K562 (cell line): ENCODE data around the gene UTS2R. TPM values are rescaled to one million over a fixed set of nuclear protein-coding genes. Genes with fewer than 3 reads are reported as not detected.

ENCODE experiments used
- BHLHE40 ChIP-seq: IDR thresholded peaks from 2 replicates; pipeline ENCODE4 v1.6.1; 2011; ENCODE audit warnings: low read length, improper control_type of control experiment
- ETV5 ChIP-seq: sonication (generic); formaldehyde crosslinking; IDR thresholded peaks from 2 replicates; pipeline ENCODE4 v1.4.0; 2020; ENCODE audit warnings: low read depth, mild to moderate bottlenecking, missing genetic modification reagents
- FOS ChIP-seq: IDR thresholded peaks from 3 replicates; pipeline ENCODE4 v1.6.1; 2011; ENCODE audit not compliant: insufficient read length; ENCODE audit errors: extremely low read depth
- FOXK1 ChIP-seq: sonication (generic); formaldehyde crosslinking; IDR thresholded peaks from 2 replicates; pipeline ENCODE4 v1.8.0; 2022; ENCODE audit warnings: missing genetic modification reagents, mild to moderate bottlenecking, borderline replicate concordance
- FUS ChIP-seq: fragments of 200-400 bp; formaldehyde crosslinking; optimal IDR thresholded peaks from 2 replicates; pipeline ENCODE3; 2017; ENCODE audit warnings: low read depth, low read length
- HLTF ChIP-seq: fragments of 450-650 bp; IDR thresholded peaks from 2 replicates; pipeline ENCODE4 v1.6.1; 2016
- KLF6 ChIP-seq: fragments of 250-450 bp; sonication (Bioruptor Pico); IDR thresholded peaks from 2 replicates; pipeline ENCODE4 v1.4.0; 2020; ENCODE audit warnings: mild to moderate bottlenecking, moderate library complexity, borderline replicate concordance
- MBD2 ChIP-seq: sonication (generic); IDR thresholded peaks from 2 replicates; pipeline ENCODE4 v1.6.1; 2016; ENCODE audit warnings: low read depth, borderline replicate concordance
- MYC ChIP-seq, 2 experiments: fragments of 250-450 bp in 1 of 2; sonication (Bioruptor Pico) in 1 of 2; IDR thresholded peaks; 2 replicates each; pipeline versions ENCODE4 v1.5.1 to v1.6.1; 2012 to 2021; ENCODE audit warnings: low read depth in 2 of 2, borderline replicate concordance in 1 of 2, improper control_type of control experiment in 1 of 2, low read length in 1 of 2, mild to moderate bottlenecking in 1 of 2, moderate library complexity in 1 of 2
- NCOR1 ChIP-seq: fragments of 450-650 bp; IDR thresholded peaks from 2 replicates; pipeline ENCODE4 v1.6.1; 2016; ENCODE audit warnings: mild to moderate bottlenecking, moderate library complexity
- NR4A1 ChIP-seq, 2 experiments: fragments of 250-450 bp in 1 of 2; fragments of 450-650 bp in 1 of 2; sonication (Bioruptor Pico) in 1 of 2; IDR thresholded peaks; 2 replicates each; pipeline versions ENCODE4 v1.4.0 to v1.6.1; 2016 to 2020; ENCODE audit warnings: mild to moderate bottlenecking in 2 of 2, missing compliant biosample characterization in 1 of 2, missing genetic modification characterization in 1 of 2, moderate library complexity in 1 of 2
- POLR2H ChIP-seq: IDR thresholded peaks from 2 replicates; pipeline ENCODE4 v1.6.1; 2016; ENCODE audit warnings: missing genetic modification characterization, low read depth, mild to moderate bottlenecking, control low read depth, missing compliant biosample characterization, moderate library complexity
- PYGO2 ChIP-seq: fragments of 450-650 bp; IDR thresholded peaks from 2 replicates; pipeline ENCODE4 v1.6.1; 2016; ENCODE audit warnings: mild to moderate bottlenecking, missing genetic modification characterization, moderate library complexity, missing compliant biosample characterization
- SMAD3 ChIP-seq: fragments of 450-650 bp; formaldehyde crosslinking; conservative IDR thresholded peaks from 2 replicates; pipeline ENCODE4 v1.4.0; 2020; ENCODE audit warnings: mild to moderate bottlenecking
- ZBTB33 ChIP-seq: sonication (generic); formaldehyde crosslinking; IDR thresholded peaks from 2 replicates; pipeline ENCODE4 v1.8.1; 2023; ENCODE audit warnings: mild to moderate bottlenecking, missing genetic modification reagents
- ZNF175 ChIP-seq: fragments of 200-800 bp; sonication (Bioruptor generic); IDR thresholded peaks from 2 replicates; pipeline ENCODE4 v1.6.1; 2016; ENCODE audit warnings: low read depth, mild to moderate bottlenecking, missing genetic modification characterization, missing compliant biosample characterization
- ZNF384 ChIP-seq: IDR thresholded peaks from 2 replicates; pipeline ENCODE4 v1.6.1; 2012; ENCODE audit warnings: low read depth, low read length, improper control_type of control experiment
- ZNF668 ChIP-seq: fragments of 250-450 bp; sonication (Bioruptor Pico); IDR thresholded peaks from 2 replicates; pipeline ENCODE4 v1.8.0; 2022; ENCODE audit warnings: mild to moderate bottlenecking, inconsistent platforms
- polyA plus RNA-seq, 8 experiments: library from polyadenylated mRNA; depleted of rRNA in 4 of 8; stranded (reverse) in 5 of 8; unstranded in 3 of 8; fragments of >200 nt; fragmentation: Nextera tagmentation in 2 of 8; fragmentation: Illumina TruSeq in 1 of 8; extraction: Ambion mirVana in 2 of 8; extraction: Trizol in 1 of 8; gene quantifications; 2 replicates each; pipeline versions ENCODE4 v1.2.1 to v1.2.3, GENCODE V29; 2011 to 2014; ENCODE audit warnings: inconsistent platforms in 1 of 8, missing spikeins in 1 of 8
- total RNA-seq, 7 experiments: library from RNA; depleted of rRNA in 6 of 7; stranded (reverse); fragments of >200 nt in 6 of 7; fragmentation: Illumina TruSeq in 2 of 7; extraction: Trizol in 2 of 7; gene quantifications; 2 replicates each; pipeline versions ENCODE4 v1.2.1 to v1.2.3, GENCODE V29; 2011 to 2021; ENCODE audit warnings: low replicate concordance in 1 of 7
- TF ChIP-seq, protein P1 (sequence below), 2 experiments: fragments of 250-450 bp in 1 of 2; fragments of 450-650 bp in 1 of 2; sonication (Bioruptor Pico) in 1 of 2; IDR thresholded peaks; 2 replicates each; pipeline versions ENCODE4 v1.6.1 to v1.8.0; 2016 to 2021; ENCODE audit warnings: mild to moderate bottlenecking in 2 of 2, moderate library complexity in 2 of 2, missing compliant biosample characterization in 1 of 2, missing genetic modification characterization in 1 of 2
- TF ChIP-seq, protein P2 (sequence below): sonication (generic); formaldehyde crosslinking; IDR thresholded peaks from 2 replicates; pipeline ENCODE4 v1.9.0; 2022; ENCODE audit warnings: mild to moderate bottlenecking, missing genetic modification reagents
- TF ChIP-seq, protein P3 (sequence below): fragments of 450-650 bp; IDR thresholded peaks from 2 replicates; pipeline ENCODE4 v1.6.1; 2016; ENCODE audit warnings: borderline replicate concordance

The UTS2R gene
- total and polyA plus RNA-seq, 9 of the 15 experiments (the other 6 are each of a cell fraction or from before 2014, with no cell fraction given), result 0.22 TPM; not detected in 8

DNA sequence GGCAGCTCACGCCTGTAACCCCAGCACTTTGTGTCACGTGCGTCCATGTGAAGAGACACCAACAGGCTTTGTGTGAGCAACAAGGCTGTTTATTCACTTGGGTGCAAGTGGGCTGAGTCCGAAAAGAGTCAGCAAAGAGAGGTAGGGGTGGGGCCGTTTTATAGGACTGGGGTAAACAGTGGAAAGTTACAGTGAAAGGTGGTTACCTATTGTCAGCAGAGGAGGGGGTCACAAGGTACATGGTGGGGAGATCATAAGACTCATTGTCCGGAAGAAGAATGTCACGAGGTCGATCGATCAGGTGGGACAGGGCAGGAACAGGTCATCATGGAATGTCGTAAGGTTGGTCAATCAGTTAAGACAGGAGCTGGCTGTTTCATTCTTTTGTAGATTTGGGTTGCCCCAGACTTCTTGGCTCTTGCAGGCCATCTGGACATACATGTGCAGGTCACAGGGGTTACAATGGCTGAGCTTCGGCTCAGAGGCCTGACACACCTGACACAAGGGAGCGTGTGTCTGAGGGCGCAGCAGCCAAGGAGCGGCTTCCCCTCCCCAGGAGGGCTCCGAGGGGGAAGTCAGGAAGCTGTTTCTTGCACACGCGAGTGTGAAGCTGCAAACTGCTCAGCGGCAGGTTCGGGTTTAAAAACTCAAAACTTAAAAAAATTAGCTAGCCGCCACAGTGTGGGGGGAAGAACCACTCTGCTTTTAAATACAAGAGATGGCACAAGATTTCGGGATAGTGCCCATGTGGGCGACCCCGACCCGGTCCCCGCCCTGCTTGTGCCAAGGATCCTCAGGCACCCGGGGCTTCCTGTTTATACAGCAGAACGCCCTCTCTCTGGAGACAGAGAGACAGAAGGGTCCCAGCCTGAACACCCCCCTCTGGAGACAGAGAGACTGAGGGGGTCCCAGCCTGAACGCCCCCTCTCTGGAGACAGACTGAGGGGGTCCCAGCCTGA is 24.9 kb upstream of the UTS2R start (continued):
- TF ChIP-seq ZBTB33 (no peak), FOS (no peak), NCOR1 (no peak), ZNF668 (CRISPR knock-in tag) (peak; percentile 50; the same call in 1 of the 2 replicates), BHLHE40 (0 out of 2 replicates have a peak, but pooled peaks have one; percentile 25), ZNF175 (CRISPR knock-in tag) (no peak), MYC (IDR thresholded peaks at IDR 0.05; ENCODE audit: low read depth, low read length) (no peak), MYC (CRISPR knock-in tag; IDR thresholded peaks at IDR 0.05; ENCODE audit: borderline replicate concordance, low read depth) (no peak), POLR2H (tag) (no peak), PYGO2 (tag) (peak; percentile 79), KLF6 (CRISPR knock-in tag) (peak; percentile 73; the same call in 1 of the 2 replicates), NR4A1 (CRISPR knock-in tag; IDR thresholded peaks at IDR 0.05) (no peak), NR4A1 (tag; IDR thresholded peaks at IDR 0.05) (peak; percentile 90), FUS (no peak), ZNF384 (no peak), ETV5 (CRISPR knock-in tag) (peak; percentile 54; the same call in 1 of the 2 replicates), MBD2 (no peak), FOXK1 (CRISPR knock-in tag) (no peak), HLTF (no peak), SMAD3 (CRISPR knock-in tag) (no peak)
- TF ChIP-seq, protein P1, sequence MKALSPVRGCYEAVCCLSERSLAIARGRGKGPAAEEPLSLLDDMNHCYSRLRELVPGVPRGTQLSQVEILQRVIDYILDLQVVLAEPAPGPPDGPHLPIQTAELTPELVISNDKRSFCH (CRISPR knock-in tag; IDR thresholded peaks at IDR 0.05), result no peak
- TF ChIP-seq, protein P1 (tag; IDR thresholded peaks at IDR 0.05), result peak; percentile 88
- TF ChIP-seq, protein P2, sequence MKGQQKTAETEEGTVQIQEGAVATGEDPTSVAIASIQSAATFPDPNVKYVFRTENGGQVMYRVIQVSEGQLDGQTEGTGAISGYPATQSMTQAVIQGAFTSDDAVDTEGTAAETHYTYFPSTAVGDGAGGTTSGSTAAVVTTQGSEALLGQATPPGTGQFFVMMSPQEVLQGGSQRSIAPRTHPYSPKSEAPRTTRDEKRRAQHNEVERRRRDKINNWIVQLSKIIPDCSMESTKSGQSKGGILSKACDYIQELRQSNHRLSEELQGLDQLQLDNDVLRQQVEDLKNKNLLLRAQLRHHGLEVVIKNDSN, result peak; percentile 66
- TF ChIP-seq, protein P3, sequence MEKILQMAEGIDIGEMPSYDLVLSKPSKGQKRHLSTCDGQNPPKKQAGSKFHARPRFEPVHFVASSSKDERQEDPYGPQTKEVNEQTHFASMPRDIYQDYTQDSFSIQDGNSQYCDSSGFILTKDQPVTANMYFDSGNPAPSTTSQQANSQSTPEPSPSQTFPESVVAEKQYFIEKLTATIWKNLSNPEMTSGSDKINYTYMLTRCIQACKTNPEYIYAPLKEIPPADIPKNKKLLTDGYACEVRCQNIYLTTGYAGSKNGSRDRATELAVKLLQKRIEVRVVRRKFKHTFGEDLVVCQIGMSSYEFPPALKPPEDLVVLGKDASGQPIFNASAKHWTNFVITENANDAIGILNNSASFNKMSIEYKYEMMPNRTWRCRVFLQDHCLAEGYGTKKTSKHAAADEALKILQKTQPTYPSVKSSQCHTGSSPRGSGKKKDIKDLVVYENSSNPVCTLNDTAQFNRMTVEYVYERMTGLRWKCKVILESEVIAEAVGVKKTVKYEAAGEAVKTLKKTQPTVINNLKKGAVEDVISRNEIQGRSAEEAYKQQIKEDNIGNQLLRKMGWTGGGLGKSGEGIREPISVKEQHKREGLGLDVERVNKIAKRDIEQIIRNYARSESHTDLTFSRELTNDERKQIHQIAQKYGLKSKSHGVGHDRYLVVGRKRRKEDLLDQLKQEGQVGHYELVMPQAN, result no peak
